ENCODE results near the gene P2RY6. TPM values are rescaled to one million over a fixed set of nuclear protein-coding genes. Genes with fewer than 3 reads are reported as not detected.

The P2RY6 gene
- total RNA-seq, 1 experiment from 2014 or later, result 3.3 TPM

- no peak for DNase-seq (ENCODE audit: low read depth)
Measured at GRCh38 chr11:73275381-73275750, 3.2 kb downstream of the P2RY6 start.

GRCh38 chr11:73277467-73277866 lies 5.3 kb downstream of the P2RY6 start:
- no peak for DNase-seq (ENCODE audit: low read depth)

- DNase-seq (ENCODE audit: low read depth), result no peak
Measured at GRCh38 chr11:73280626-73281025, 8.5 kb downstream of the P2RY6 start.

GRCh38 chr11:73281201-73281741 lies 9.1 kb downstream of the P2RY6 start:
- no peak for DNase-seq (ENCODE audit: low read depth)

- DNase-seq (ENCODE audit: low read depth), result no peak
Measured at GRCh38 chr11:73281796-73282660, 9.9 kb downstream of the P2RY6 start.

GRCh38 chr11:73283276-73284000 lies 11.3 kb downstream of the P2RY6 start:
- no peak for DNase-seq (ENCODE audit: low read depth)

GRCh38 chr11:73284106-73284505 lies 12.0 kb downstream of the P2RY6 start:
- no peak for DNase-seq (ENCODE audit: low read depth)

- DNase-seq (ENCODE audit: low read depth), result no peak
Measured at GRCh38 chr11:73285721-73286120, 13.6 kb downstream of the P2RY6 start.

GRCh38 chr11:73286240-73286810 lies 14.2 kb downstream of the P2RY6 start:
- no peak for DNase-seq (ENCODE audit: low read depth)

- DNase-seq (ENCODE audit: low read depth), result peak; percentile 34
Measured at GRCh38 chr11:73287400-73288101, 15.4 kb downstream of the P2RY6 start.

GRCh38 chr11:73288192-73288872 lies 16.2 kb downstream of the P2RY6 start:
- no peak for DNase-seq (ENCODE audit: low read depth)

GRCh38 chr11:73288873-73289707 lies 17.0 kb downstream of the P2RY6 start:
- DNase-seq (ENCODE audit: low read depth), result peak; percentile 98

GRCh38 chr11:73290536-73290935 lies 18.4 kb downstream of the P2RY6 start:
- DNase-seq (ENCODE audit: low read depth), result no peak

- no peak for DNase-seq (ENCODE audit: low read depth)
Measured at GRCh38 chr11:73291196-73291595, 19.1 kb downstream of the P2RY6 start.

- no peak for DNase-seq (ENCODE audit: low read depth)
Measured at GRCh38 chr11:73291781-73292524, 19.8 kb downstream of the P2RY6 start.

GRCh38 chr11:73292525-73292894 lies 20.4 kb downstream of the P2RY6 start:
- peak; percentile 31 for DNase-seq (ENCODE audit: low read depth)

GRCh38 chr11:73293356-73293936 lies 21.3 kb downstream of the P2RY6 start:
- no peak for DNase-seq (ENCODE audit: low read depth)

GRCh38 chr11:73294604-73295003 lies 22.5 kb downstream of the P2RY6 start:
- DNase-seq (ENCODE audit: low read depth), result no peak

Measured in M059J (cell line).